KMS-11 (cell line): ENCODE results near the gene ARMH2.
"Not testable (repeated sequence)": the region's sequence is repeated elsewhere in the genome, so short reads cannot be mapped to it uniquely, and the experiment has no call there.

Experiments
- H2AFZ ChIP-seq: fragments of 200-600 bp; sonication (generic); 2 replicates; pipeline ENCODE4 v1.6.1; 2016; ENCODE audit warnings: antibody characterized with exemption, mixed run types, low read depth
- H3K27ac ChIP-seq: fragments of 200-600 bp; sonication (generic); 2 replicates; pipeline ENCODE4 v1.6.1; 2016; ENCODE audit warnings: mild to moderate bottlenecking, mixed run types
- H3K27me3 ChIP-seq: fragments of 200-600 bp; sonication (generic); 2 replicates; pipeline ENCODE4 v1.6.1; 2017; ENCODE audit warnings: mild to moderate bottlenecking, low read depth, mixed run types, moderate library complexity; ENCODE audit not compliant: insufficient read depth
- H3K36me3 ChIP-seq: fragments of 200-600 bp; sonication (generic); 2 replicates; pipeline ENCODE4 v1.6.1; 2017; ENCODE audit warnings: mild to moderate bottlenecking, mixed run types; ENCODE audit not compliant: insufficient read depth
- H3K4me1 ChIP-seq: fragments of 200-600 bp; sonication (generic); 2 replicates; pipeline ENCODE4 v1.6.1; 2016; ENCODE audit warnings: mild to moderate bottlenecking, low read depth, mixed run types; ENCODE audit not compliant: poor library complexity, severe bottlenecking
- H3K4me2 ChIP-seq: fragments of 200-600 bp; sonication (generic); 2 replicates; pipeline ENCODE4 v1.7.0; 2016; ENCODE audit warnings: mild to moderate bottlenecking, mixed run types
- H3K4me3 ChIP-seq: fragments of 200-600 bp; sonication (generic); IDR thresholded peaks from 2 replicates; pipeline ENCODE4 v1.6.1; 2017; ENCODE audit warnings: low read depth, low read length, mixed read lengths; ENCODE audit not compliant: insufficient read depth
- H3K79me2 ChIP-seq: fragments of 200-600 bp; sonication (generic); 2 replicates; pipeline ENCODE4 v1.6.1; 2016; ENCODE audit warnings: low read depth, mixed run types; ENCODE audit not compliant: insufficient read depth
- H3K9ac ChIP-seq: fragments of 200-600 bp; sonication (generic); 2 replicates; pipeline ENCODE4 v1.6.1; 2016; ENCODE audit warnings: mild to moderate bottlenecking, mixed run types
- H4K20me1 ChIP-seq: fragments of 200-600 bp; sonication (generic); 2 replicates; pipeline ENCODE4 v1.6.1; 2016; ENCODE audit warnings: mild to moderate bottlenecking, mixed run types; ENCODE audit not compliant: insufficient read depth
- CTCF ChIP-seq: fragments of 200-600 bp; sonication (generic); conservative IDR thresholded peaks from 2 replicates; pipeline ENCODE4 v1.6.1; 2017; ENCODE audit warnings: low read depth, mild to moderate bottlenecking, antibody characterized with exemption, low read length, moderate library complexity, mixed read lengths

The ARMH2 gene

GRCh38 chr6:24757611-24758010 lies 41.1 kb downstream of the ARMH2 start:
- H3K4me3 ChIP-seq = no peak overlapping the region
- TF ChIP-seq CTCF = no peak
- no peaks in the 10 kb centered on the region for H3K36me3 ChIP-seq
- no peak overlapping the region for H3K9ac ChIP-seq
- no peak overlapping the region for H2AFZ ChIP-seq
- no peaks in the 10 kb centered on the region for H3K27me3 ChIP-seq
- no peak overlapping the region for H3K27ac ChIP-seq
- H3K4me2 ChIP-seq = no peak overlapping the region
- H4K20me1 ChIP-seq = no peaks in the 10 kb centered on the region
- H3K4me1 ChIP-seq = no peaks in the 10 kb centered on the region
- H3K79me2 ChIP-seq = no peaks in the 10 kb centered on the region

GRCh38 chr6:24755279-24755678 lies 43.4 kb downstream of the ARMH2 start:
- H3K9ac ChIP-seq = no peak overlapping the region
- H3K79me2 ChIP-seq = no peaks in the 10 kb centered on the region
- no peak for TF ChIP-seq CTCF
- H3K4me3 ChIP-seq = no peak overlapping the region
- H3K36me3 ChIP-seq = no peaks in the 10 kb centered on the region
- H2AFZ ChIP-seq = no peak overlapping the region
- no peaks in the 10 kb centered on the region for H3K4me1 ChIP-seq
- no peaks in the 10 kb centered on the region for H4K20me1 ChIP-seq
- H3K27me3 ChIP-seq = no peaks in the 10 kb centered on the region
- H3K4me2 ChIP-seq = no peak overlapping the region
- H3K27ac ChIP-seq = no peak overlapping the region

GRCh38 chr6:24754378-24754777 lies 44.3 kb downstream of the ARMH2 start:
- H2AFZ ChIP-seq, H3K4me3 ChIP-seq, H4K20me1 ChIP-seq, H3K79me2 ChIP-seq, H3K27ac ChIP-seq, H3K4me2 ChIP-seq, H3K9ac ChIP-seq, H3K36me3 ChIP-seq, H3K4me1 ChIP-seq, H3K27me3 ChIP-seq: not testable (repeated sequence)

- no peak overlapping the region for H3K9ac ChIP-seq
- H3K4me2 ChIP-seq = no peak overlapping the region
- no peak overlapping the region for H3K27ac ChIP-seq
- H3K4me1 ChIP-seq = no peaks in the 10 kb centered on the region
- no peaks in the 10 kb centered on the region for H3K27me3 ChIP-seq
- H3K79me2 ChIP-seq = no peaks in the 10 kb centered on the region
- H3K4me3 ChIP-seq = no peak overlapping the region
- H3K36me3 ChIP-seq = no peaks in the 10 kb centered on the region
- no peak overlapping the region for H2AFZ ChIP-seq
- no peaks in the 10 kb centered on the region for H4K20me1 ChIP-seq
- TF ChIP-seq CTCF = no peak
Observed at GRCh38 chr6:24753545-24753944, 45.2 kb downstream of the ARMH2 start.

GRCh38 chr6:24752917-24753492 lies 45.7 kb downstream of the ARMH2 start:
- H3K4me2 ChIP-seq = no peak overlapping the region
- no peak overlapping the region for H3K9ac ChIP-seq
- no peaks in the 10 kb centered on the region for H3K27me3 ChIP-seq
- H3K79me2 ChIP-seq = no peaks in the 10 kb centered on the region
- H4K20me1 ChIP-seq = no peaks in the 10 kb centered on the region
- no peak overlapping the region for H3K4me3 ChIP-seq
- TF ChIP-seq CTCF = no peak
- no peak overlapping the region for H3K27ac ChIP-seq
- no peaks in the 10 kb centered on the region for H3K36me3 ChIP-seq
- no peaks in the 10 kb centered on the region for H3K4me1 ChIP-seq
- H2AFZ ChIP-seq = no peak overlapping the region
